Trophoblast cell (in vitro differentiated cells and primary cell): ENCODE results near the gene ATF6.
A peak's percentile ranks its signal among the peaks of the same experiment; 100 is the strongest.

Experiments
- DNase-seq, 2 donors: peaks; one replicate each; pipeline ENCODE4 v3.0.0-alpha.2; 2016
- H2AFZ ChIP-seq: 2 replicates; pipeline ENCODE4 v1.6.1; 2013; ENCODE audit warnings: low read length, moderate library complexity, mild to moderate bottlenecking; ENCODE audit not compliant: insufficient read depth, poor library complexity
- H2AK5ac ChIP-seq: 2 replicates; pipeline ENCODE4 v1.6.1; 2013; ENCODE audit warnings: mild to moderate bottlenecking, low read length
- H2BK120ac ChIP-seq: 2 replicates; pipeline ENCODE4 v1.6.1; 2013; ENCODE audit warnings: low read length, mild to moderate bottlenecking, moderate library complexity; ENCODE audit not compliant: insufficient read depth, poor library complexity
- H2BK12ac ChIP-seq: 2 replicates; pipeline ENCODE4 v1.6.1; 2013; ENCODE audit warnings: mild to moderate bottlenecking, low read length, moderate library complexity
- H2BK5ac ChIP-seq: 2 replicates; pipeline ENCODE4 v1.6.1; 2013; ENCODE audit warnings: low read length, low read depth, moderate library complexity, mild to moderate bottlenecking; ENCODE audit not compliant: poor library complexity
- H3K14ac ChIP-seq: 2 replicates; pipeline ENCODE4 v1.6.1; 2013; ENCODE audit warnings: mild to moderate bottlenecking, low read length
- H3K18ac ChIP-seq: 2 replicates; pipeline ENCODE4 v1.6.1; 2013; ENCODE audit warnings: mild to moderate bottlenecking, low read length
- H3K23ac ChIP-seq: 2 replicates; pipeline ENCODE4 v1.6.1; 2013; ENCODE audit warnings: low read length
- H3K27ac ChIP-seq: 2 replicates; pipeline ENCODE4 v1.5.1; 2013; ENCODE audit warnings: low read depth, mild to moderate bottlenecking, inconsistent platforms, low read length, moderate library complexity
- H3K27me3 ChIP-seq: 2 replicates; pipeline ENCODE4 v1.6.1; 2013; ENCODE audit warnings: inconsistent platforms, mild to moderate bottlenecking, low read length, moderate library complexity; ENCODE audit not compliant: insufficient read depth
- H3K36me3 ChIP-seq, 2 experiments: 1 replicate in 1 of 2; 2 replicates in 1 of 2; pipeline ENCODE4 v1.6.1; 2013; ENCODE audit warnings: low read length in 2 of 2, mild to moderate bottlenecking in 2 of 2, moderate library complexity in 1 of 2; ENCODE audit not compliant: insufficient read depth in 2 of 2, control insufficient read depth in 1 of 2
- H3K4ac ChIP-seq: 2 replicates; pipeline ENCODE4 v1.6.1; 2013; ENCODE audit warnings: low read depth, mild to moderate bottlenecking, low read length, moderate library complexity
- H3K4me1 ChIP-seq, 2 experiments: 1 replicate in 1 of 2; 2 replicates in 1 of 2; pipeline ENCODE4 v1.6.1; 2013; ENCODE audit warnings: low read length in 2 of 2, mild to moderate bottlenecking in 2 of 2, moderate library complexity in 1 of 2; ENCODE audit not compliant: insufficient read depth in 2 of 2, control insufficient read depth in 1 of 2
- H3K4me2 ChIP-seq: 2 replicates; pipeline ENCODE4 v1.6.1; 2013; ENCODE audit warnings: inconsistent platforms, mild to moderate bottlenecking, low read length, moderate library complexity
- H3K4me3 ChIP-seq: 2 replicates; pipeline ENCODE4 v1.5.1; 2013; ENCODE audit warnings: mild to moderate bottlenecking, low read depth, low read length, inconsistent platforms
- H3K79me1 ChIP-seq: one replicate; pipeline ENCODE4 v1.6.1; 2013; ENCODE audit warnings: low read length
- H3K79me2 ChIP-seq: 2 replicates; pipeline ENCODE4 v1.6.1; 2013; ENCODE audit warnings: low read length, mild to moderate bottlenecking; ENCODE audit not compliant: control insufficient read depth, insufficient read depth, poor library complexity
- H3K9ac ChIP-seq: 2 replicates; pipeline ENCODE4 v1.6.1; 2013; ENCODE audit warnings: mild to moderate bottlenecking, low read length
- H3K9me3 ChIP-seq: 2 replicates; pipeline ENCODE4 v1.6.1; 2013; ENCODE audit warnings: low read depth, mild to moderate bottlenecking, control low read depth, inconsistent platforms, low read length; ENCODE audit not compliant: insufficient read depth
- H4K12ac ChIP-seq: 2 replicates; pipeline ENCODE4 v1.6.1; 2013; ENCODE audit warnings: low read depth, mild to moderate bottlenecking, low read length, moderate library complexity
- H4K8ac ChIP-seq: 2 replicates; pipeline ENCODE4 v1.6.1; 2013; ENCODE audit warnings: low read depth, mild to moderate bottlenecking, low read length, moderate library complexity
- H4K91ac ChIP-seq: one replicate; pipeline ENCODE4 v1.6.1; 2013; ENCODE audit warnings: low read depth, mild to moderate bottlenecking, low read length, moderate library complexity
- WGBS: extraction: QIAGEN DNeasy Blood & Tissue Kit; methylation state at CpG from one replicate; pipeline ENCODE4 v1.1.7; 2013; ENCODE audit warnings: missing lambda C conversion rate; ENCODE audit not compliant: insufficient read length, insufficient coverage; ENCODE audit errors: extremely low coverage; 5-methylcytosine and 5-hydroxymethylcytosine counted together

ATF6 gene

DNA sequence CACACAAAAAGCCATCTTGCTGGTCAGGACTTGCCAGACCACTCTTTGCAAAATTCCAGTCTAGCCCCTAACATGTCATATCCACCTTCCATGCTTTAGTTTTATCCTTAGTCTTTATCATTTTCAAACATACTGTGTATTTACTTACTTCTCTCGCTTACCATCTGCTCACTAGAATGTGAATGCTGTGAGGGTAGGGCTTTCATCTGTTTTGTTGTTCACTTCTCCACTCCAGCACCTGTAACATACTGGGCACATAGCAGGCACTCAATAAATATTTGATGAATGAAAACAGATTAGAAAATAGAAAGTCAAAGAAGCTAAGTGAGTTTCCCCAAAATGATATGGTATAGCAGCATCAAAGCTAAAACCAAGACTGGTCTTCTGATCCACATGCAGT lies 177.6 kb downstream of the ATF6 start:
- Histone ChIP-seq H3K36me3 (no peaks in the 10 kb centered on the region), H2BK12ac (no peak overlapping the region), H3K27ac (no peak overlapping the region), H3K14ac (no peak overlapping the region), H3K18ac (no peak overlapping the region), H3K4ac (no peak overlapping the region), H3K27me3 (no peaks in the 10 kb centered on the region), H4K12ac (no peak overlapping the region), H3K4me2 (no peak overlapping the region), H3K23ac (no peak overlapping the region), H3K79me2 (no peaks in the 10 kb centered on the region), H2BK5ac (no peak overlapping the region), H3K9ac (no peak overlapping the region), H3K4me1 (peaks cover 0 to 3% of the 10 kb centered on the region in 2 experiments), H3K79me1 (peaks cover 3% of the 10 kb centered on the region), H2AFZ (no peak overlapping the region), H3K4me3 (no peak overlapping the region), H2BK120ac (no peak overlapping the region), H4K91ac (no peak overlapping the region), H4K8ac (no peak overlapping the region), H2AK5ac (no peak overlapping the region), H3K9me3 (no peaks in the 10 kb centered on the region)
- DNase-seq: peak in 1 of 2 donors; percentile 10
- no CpG with 5 or more reads among the region's 1 CpG for WGBS

- Histone ChIP-seq H3K79me2 (no peaks in the 10 kb centered on the region), H3K79me1 (peaks cover 3% of the 10 kb centered on the region), H3K4me2 (no peak overlapping the region), H3K9ac (no peak overlapping the region), H3K14ac (no peak overlapping the region), H3K27ac (no peak overlapping the region), H2BK120ac (no peak overlapping the region), H3K23ac (peak overlapping the region; percentile 40), H3K36me3 (no peaks in the 10 kb centered on the region), H4K12ac (no peak overlapping the region), H2AFZ (no peak overlapping the region), H2AK5ac (no peak overlapping the region), H4K91ac (no peak overlapping the region), H2BK12ac (no peak overlapping the region), H3K18ac (no peak overlapping the region), H3K4me1 (peaks cover 0 to 3% of the 10 kb centered on the region in 2 experiments), H3K4ac (no peak overlapping the region), H3K9me3 (no peaks in the 10 kb centered on the region), H3K4me3 (no peak overlapping the region), H3K27me3 (no peaks in the 10 kb centered on the region), H4K8ac (no peak overlapping the region), H2BK5ac (no peak overlapping the region)
- no CpG with 5 or more reads among the region's 2 CpGs for WGBS
- peak in 1 of 2 donors; percentile 37 for DNase-seq
Observed at GRCh38 chr1:161944381-161944780, 178.3 kb downstream of the ATF6 start.

DNA sequence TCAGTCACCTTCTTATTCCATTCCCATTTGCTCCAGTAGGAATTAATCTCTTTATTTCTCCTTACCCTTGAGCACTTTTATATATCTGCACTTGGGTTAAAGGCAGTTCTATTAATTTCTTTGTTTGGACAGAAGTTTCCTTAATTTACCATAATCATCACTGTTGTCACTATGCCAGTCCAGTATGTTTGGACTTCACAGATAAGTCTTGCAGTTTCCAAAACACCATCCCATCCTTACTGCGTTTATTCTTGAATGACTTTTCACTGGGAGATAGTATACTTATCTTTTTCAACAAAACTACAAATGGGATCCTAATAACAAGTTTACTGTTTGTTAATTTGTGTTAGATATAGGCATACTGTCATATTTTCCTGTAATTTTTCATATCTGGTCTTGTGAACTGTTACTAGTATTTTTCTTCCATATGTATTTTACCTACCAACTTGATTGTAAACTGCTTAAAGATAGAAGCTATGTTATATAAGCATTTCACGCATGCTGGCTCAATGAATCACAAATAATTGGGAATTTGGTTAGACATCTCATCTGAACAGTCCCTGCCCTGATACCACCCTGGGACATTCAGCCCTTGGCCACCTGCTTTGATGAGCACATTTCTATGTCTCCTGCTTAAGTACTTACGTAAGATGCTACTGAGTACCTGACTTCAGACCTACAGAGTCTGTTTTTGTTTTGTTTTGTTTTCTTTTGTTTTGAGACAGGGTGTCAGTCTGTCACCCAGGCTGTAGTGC lies 179.4 kb downstream of the ATF6 start:
- Histone ChIP-seq H2AK5ac (no peak overlapping the region), H2BK5ac (no peak overlapping the region), H2BK120ac (no peak overlapping the region), H3K27ac (no peak overlapping the region), H3K79me1 (peaks cover 3% of the 10 kb centered on the region), H4K8ac (no peak overlapping the region), H3K9me3 (no peaks in the 10 kb centered on the region), H3K36me3 (no peaks in the 10 kb centered on the region), H3K18ac (no peak overlapping the region), H3K4me1 (peaks cover 0 to 3% of the 10 kb centered on the region in 2 experiments), H3K14ac (no peak overlapping the region), H3K4me2 (no peak overlapping the region), H2AFZ (no peak overlapping the region), H3K4ac (no peak overlapping the region), H3K27me3 (no peaks in the 10 kb centered on the region), H3K79me2 (no peaks in the 10 kb centered on the region), H2BK12ac (no peak overlapping the region), H3K4me3 (no peak overlapping the region), H4K91ac (no peak overlapping the region), H3K9ac (no peak overlapping the region), H3K23ac (no peak overlapping the region), H4K12ac (no peak overlapping the region)
- peak; percentile 11 to 79 for DNase-seq
- no CpG with 5 or more reads among the region's 3 CpGs for WGBS

GRCh38 chr1:161946071-161946987 lies 180.2 kb downstream of the ATF6 start:
- H3K27me3 ChIP-seq: no peaks in the 10 kb centered on the region
- no peak overlapping the region for H3K9ac ChIP-seq
- no CpG with 5 or more reads among the region's 5 CpGs for WGBS
- no peak overlapping the region for H2BK120ac ChIP-seq
- peaks cover 3% of the 10 kb centered on the region for H3K79me1 ChIP-seq
- H2BK12ac ChIP-seq: no peak overlapping the region
- H2BK5ac ChIP-seq: no peak overlapping the region
- H3K79me2 ChIP-seq: no peaks in the 10 kb centered on the region
- no peaks in the 10 kb centered on the region for H3K9me3 ChIP-seq
- H3K18ac ChIP-seq: no peak overlapping the region
- H2AFZ ChIP-seq: no peak overlapping the region
- peak in 1 of 2 donors; percentile 43 for DNase-seq
- no peak overlapping the region for H4K8ac ChIP-seq
- H3K4ac ChIP-seq: no peak overlapping the region
- H3K4me2 ChIP-seq: no peak overlapping the region
- H4K12ac ChIP-seq: no peak overlapping the region
- H3K23ac ChIP-seq: no peak overlapping the region
- H3K36me3 ChIP-seq: no peaks in the 10 kb centered on the region
- no peak overlapping the region for H3K27ac ChIP-seq
- H3K4me1 ChIP-seq: peaks cover 0 to 3% of the 10 kb centered on the region in 2 experiments
- no peak overlapping the region for H2AK5ac ChIP-seq
- no peak overlapping the region for H3K4me3 ChIP-seq
- no peak overlapping the region for H4K91ac ChIP-seq
- H3K14ac ChIP-seq: no peak overlapping the region
